Activated naive CD4-positive, alpha-beta T cell treated with Interleukin-2 at 50 U/mL for 16 hours (primary cell): ENCODE data around the gene IP6K1.
A peak's percentile ranks its signal among the peaks of the same experiment; 100 is the strongest.
"Not testable (repeated sequence)": the region's sequence is repeated elsewhere in the genome, so short reads cannot be mapped to it uniquely, and the experiment has no call there.

ENCODE experiments used
- DNase-seq: peaks from one replicate; pipeline ENCODE4 v3.0.0-alpha.2; 2020

The IP6K1 gene

GRCh38 chr3:49786357-49787181 is at the start of gene IP6K1:
Gene IP6K1, minus strand, starts transcription at chr3:49786542. Its CDS starts 38,502 bp downstream, at chr3:49748040.
- peak; percentile 100 for DNase-seq

GRCh38 chr3:49831341-49831740 is 45.0 kb upstream of the IP6K1 start:
- no peak for DNase-seq

DNA sequence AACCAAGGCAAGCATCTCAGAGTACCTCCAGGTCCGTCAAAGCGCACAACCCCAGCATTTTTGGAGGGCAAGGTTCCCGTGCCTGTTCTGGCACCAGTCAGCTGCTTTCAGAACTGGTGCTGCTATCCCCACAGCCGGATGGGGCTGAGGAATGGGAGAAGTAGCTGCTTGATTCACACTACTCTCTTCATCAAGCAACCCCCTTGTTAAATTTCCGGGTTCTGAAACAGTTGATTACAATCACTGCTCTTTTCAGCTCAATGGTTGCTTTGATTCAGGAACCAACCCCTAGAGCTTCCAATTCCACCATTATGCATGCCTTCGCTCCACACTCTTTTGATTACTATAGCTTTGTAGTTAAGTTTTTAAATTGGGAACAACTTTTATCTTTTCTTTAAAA is 39.7 kb upstream of the IP6K1 start:
- no peak for DNase-seq

- not testable (repeated sequence) for DNase-seq
Observed at GRCh38 chr3:49823131-49823530, 36.8 kb upstream of the IP6K1 start.

DNA sequence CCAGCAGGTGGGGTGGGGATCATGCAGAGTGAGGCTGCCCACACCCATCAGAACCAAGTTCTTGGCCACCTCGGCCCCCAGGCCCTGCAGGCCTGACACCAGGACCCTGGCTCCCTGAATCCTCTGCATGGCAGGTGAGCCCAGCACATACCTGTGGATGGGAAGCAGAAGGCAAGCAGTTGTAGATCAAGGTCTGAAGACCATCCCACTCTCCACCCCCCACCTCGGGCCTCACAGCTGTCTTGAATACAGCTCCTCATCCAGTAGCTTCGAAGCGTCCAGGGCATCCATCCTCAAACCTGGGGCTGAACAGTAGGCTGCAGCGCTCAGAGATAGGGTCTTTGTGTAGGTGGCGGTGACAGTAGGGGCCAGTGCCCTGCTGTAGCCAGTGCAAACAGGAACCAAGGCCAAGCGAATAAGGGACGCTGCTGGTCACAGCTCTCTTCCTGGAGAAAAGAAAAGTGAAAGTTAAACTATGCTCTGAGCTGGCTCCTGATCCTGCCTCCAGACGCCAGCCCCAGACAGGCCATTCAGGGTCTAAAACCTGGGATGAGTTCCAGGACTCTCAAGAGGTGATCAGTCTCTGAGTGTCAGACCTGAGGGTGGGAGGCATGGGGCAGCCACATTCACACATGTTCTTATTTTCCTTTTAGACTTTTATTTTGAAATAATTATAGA is 27.3 kb upstream of the IP6K1 start, which contains the start of gene UBA7:
TSS of gene UBA7 (minus strand) at position 457 of the 678 bp plus-strand sequence. CDS start at position 291, 166 bp downstream.
- DNase-seq: peak; percentile 29

DNA sequence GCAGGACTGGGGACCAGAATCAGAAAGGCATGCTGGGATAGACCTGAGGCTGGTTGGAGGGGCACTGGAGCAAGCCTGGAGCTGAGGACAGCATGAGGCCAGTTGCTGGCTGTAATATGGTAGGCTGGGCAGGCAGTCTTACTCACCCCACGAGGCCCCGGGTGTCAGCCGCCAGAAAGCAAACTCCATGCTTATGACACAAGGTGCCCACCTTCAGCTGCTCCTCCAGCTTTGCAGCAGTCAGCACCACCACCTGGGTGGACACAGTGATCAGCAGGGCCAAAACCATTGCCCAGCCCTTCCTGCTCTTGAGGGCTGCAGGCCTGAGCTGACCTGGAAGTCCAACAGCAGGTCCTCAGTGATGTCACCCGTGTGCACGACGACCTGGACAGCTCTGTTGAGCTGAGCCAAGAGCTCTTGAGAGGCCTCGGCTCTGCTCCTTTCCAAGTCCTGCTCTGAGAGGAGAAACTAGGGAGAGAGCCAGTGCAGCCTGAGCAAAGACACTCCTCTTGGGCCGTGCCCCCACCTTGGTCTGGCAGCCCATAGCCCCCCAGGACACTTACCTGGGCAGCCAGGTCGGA is 26.7 kb upstream of the IP6K1 start:
- DNase-seq: no peak

DNA sequence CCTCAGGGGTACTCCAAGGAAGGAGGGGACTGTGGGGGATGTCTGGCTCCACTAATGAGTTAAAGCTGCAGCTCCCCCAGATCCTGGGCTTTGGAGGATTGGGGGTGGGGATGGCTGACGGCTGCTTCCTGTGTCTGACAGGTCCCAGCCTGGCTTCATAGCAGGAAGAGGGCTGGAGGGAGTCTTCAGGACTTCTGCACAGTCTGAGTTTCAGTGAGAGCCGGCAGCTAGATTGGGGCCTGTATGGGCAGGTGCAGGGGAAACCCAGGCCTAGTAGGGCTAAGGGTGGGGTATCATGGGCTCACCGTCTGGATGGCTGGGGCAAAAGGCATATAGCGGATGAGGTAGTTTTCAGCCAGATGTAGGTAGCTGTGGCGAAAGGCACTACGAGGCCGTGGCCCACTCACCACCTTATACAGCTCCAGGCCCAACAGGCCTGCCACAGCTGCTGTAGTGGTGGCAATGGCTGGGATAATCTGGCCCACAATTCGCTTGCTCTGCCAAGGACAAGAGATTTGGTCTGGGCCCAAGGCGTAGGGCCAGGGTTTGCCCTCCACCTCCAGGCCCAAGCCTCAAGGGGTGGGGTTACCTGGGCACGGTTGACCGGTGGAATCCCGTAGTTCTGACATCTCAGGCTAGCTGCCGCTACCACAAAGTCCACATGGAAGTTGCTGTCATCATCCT is 21.2 kb upstream of the IP6K1 start:
- DNase-seq: no peak

- DNase-seq: no peak
Observed at GRCh38 chr3:49806850-49807249, 20.5 kb upstream of the IP6K1 start.

- DNase-seq: no peak
Observed at GRCh38 chr3:49805897-49806701, 19.8 kb upstream of the IP6K1 start.

DNA sequence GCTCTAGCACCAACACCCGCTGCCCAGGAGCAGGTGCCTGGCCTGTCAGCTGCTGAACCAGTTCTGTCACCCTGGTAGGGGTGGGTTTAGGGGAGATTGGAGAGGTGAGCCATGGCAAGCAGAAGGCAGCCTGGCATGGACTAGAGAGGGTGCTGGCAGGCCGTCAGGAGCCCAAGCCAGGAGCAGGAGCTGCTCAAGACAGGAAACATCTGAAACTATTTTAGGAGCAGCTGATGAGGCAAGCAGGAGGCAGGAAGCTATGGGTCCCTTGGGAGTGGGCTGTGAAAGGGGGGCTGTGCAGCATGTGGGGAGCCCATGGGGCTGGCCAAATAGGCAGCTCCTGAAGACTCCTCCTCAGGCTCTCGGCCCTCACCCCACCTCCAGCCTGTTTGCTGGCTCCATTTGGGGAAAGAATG is 19.0 kb upstream of the IP6K1 start:
- DNase-seq: no peak

DNA sequence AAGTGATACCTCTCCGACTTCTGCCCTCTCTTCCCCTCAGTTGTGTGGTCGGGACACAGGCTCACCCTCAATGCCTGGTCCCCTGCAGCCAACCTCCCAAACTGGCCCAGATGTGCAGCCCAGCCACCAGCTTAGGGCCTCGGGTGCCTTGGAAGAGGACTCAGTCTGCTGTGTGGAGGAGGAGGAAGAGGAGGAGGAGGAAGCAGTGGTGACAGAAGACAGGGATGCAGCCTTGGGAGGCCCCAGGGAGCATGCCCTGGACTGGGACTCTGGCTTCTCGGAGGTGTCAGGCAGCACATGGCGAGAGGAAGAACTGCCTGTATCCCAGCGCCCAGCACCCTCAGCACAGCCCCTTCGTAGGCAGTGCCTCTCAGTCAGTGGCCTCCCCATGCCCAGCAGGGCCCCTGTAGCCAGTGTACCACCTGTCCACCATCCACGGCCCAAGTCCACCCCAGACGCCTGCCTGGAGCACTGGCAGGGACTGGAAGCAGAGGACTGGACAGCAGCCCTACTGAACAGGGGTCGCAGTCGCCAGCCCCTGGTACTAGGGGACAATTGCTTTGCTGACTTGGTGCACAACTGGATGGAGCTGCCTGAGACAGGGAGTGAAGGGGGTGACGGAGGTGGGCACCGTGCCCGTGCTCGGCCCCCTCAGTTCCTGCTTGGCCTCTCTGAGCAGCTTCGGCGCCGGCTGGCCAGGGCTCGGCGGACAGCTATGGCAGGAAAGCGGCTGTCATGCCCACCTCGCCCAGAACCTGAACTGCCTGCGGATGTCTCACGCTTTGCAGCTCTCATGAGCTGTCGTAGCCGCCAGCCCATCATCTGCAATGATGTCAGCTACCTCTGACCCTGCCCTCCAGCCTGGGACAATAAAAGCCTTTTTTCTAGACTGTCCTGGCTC is 18.0 kb upstream of the IP6K1 start:
- DNase-seq: no peak

GRCh38 chr3:49803465-49804140 is 17.3 kb upstream of the IP6K1 start:
- DNase-seq: peak; percentile 47

- DNase-seq: peak; percentile 88
Observed at GRCh38 chr3:49802719-49803464, 16.6 kb upstream of the IP6K1 start, which contains the start of gene INKA1. Gene INKA1, plus strand, starts transcription at chr3:49803261. Its CDS starts 132 bp downstream, at chr3:49803393.

- DNase-seq: no peak
Observed at GRCh38 chr3:49801160-49801559, 14.8 kb upstream of the IP6K1 start.

GRCh38 chr3:49799761-49800160 is 13.4 kb upstream of the IP6K1 start, which contains the start of gene CDHR4:
Gene CDHR4, minus strand, starts transcription at chr3:49799873. Its CDS starts 61 bp downstream, at chr3:49799812.
- no peak for DNase-seq

DNA sequence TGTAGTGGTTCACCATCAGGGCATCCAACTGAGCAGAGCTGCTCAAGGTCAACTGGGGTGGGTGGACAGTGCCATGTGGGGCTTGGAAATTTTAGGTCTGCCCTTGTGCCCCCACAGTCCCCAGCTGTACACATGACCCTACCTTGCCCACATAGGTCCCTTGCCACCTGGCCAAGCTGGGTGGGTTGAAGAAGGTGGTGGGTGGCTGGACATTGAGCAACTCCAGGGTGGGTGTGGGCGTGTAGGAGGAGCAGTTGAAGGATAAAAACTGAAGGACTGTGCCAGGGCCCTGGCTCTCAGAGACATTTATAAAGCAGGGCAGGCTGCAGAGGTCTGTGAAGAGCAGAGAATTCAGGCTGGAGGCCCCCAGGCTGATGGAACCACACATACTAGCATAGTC is 12.8 kb upstream of the IP6K1 start:
- no peak for DNase-seq

- DNase-seq: no peak
Observed at GRCh38 chr3:49794926-49795905, 8.9 kb upstream of the IP6K1 start.

DNA sequence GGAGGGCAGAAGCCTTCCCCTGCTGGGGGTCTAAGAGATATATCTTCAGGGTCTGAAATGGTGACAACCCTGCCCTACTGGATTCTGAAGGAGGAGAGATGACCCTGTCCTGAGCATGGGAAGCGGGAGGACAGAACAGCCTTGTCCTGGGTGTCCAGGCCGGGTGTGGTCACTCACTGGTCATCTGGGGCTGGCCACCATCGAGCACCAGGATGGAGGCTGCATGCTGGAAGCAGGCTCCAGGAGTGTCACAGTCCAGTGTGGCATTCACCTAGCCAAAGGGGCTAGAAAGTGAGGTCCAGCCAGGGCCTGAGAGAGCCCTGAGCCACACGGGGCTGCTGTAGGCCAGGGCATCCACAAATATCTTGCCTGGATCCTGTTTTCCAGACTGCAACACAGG is 8.1 kb upstream of the IP6K1 start:
- no peak for DNase-seq
